GM12801 (cell line): ENCODE data around the gene MBLAC2.

Experiments used
- TF ChIP-seq, protein P1 (sequence below): IDR thresholded peaks from one replicate; pipeline ENCODE4 v1.5.1; 2011; ENCODE audit warnings: control low read depth; ENCODE audit not compliant: insufficient read length; ENCODE audit errors: extremely low read depth

MBLAC2 gene

DNA sequence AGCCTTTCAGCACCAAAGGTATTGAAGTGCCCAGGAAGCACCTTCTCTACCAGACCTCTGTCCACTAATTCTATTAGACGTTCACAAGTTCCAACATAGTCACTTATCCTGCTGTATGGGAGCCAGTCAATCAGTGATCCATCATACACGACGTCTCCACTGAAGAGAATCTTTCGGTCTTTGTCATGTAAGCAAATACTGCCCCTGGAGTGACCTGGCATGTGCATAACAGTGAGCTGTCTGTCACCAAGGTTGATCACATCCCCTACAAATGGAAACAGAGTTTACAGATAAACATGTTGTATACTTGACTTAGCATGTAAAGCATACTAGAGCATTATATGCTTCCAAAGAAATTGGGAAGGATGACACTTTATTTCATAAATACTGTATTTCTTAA lies 13.3 kb downstream of the MBLAC2 start:
- TF ChIP-seq, protein P1, sequence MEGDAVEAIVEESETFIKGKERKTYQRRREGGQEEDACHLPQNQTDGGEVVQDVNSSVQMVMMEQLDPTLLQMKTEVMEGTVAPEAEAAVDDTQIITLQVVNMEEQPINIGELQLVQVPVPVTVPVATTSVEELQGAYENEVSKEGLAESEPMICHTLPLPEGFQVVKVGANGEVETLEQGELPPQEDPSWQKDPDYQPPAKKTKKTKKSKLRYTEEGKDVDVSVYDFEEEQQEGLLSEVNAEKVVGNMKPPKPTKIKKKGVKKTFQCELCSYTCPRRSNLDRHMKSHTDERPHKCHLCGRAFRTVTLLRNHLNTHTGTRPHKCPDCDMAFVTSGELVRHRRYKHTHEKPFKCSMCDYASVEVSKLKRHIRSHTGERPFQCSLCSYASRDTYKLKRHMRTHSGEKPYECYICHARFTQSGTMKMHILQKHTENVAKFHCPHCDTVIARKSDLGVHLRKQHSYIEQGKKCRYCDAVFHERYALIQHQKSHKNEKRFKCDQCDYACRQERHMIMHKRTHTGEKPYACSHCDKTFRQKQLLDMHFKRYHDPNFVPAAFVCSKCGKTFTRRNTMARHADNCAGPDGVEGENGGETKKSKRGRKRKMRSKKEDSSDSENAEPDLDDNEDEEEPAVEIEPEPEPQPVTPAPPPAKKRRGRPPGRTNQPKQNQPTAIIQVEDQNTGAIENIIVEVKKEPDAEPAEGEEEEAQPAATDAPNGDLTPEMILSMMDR: no peak

DNA sequence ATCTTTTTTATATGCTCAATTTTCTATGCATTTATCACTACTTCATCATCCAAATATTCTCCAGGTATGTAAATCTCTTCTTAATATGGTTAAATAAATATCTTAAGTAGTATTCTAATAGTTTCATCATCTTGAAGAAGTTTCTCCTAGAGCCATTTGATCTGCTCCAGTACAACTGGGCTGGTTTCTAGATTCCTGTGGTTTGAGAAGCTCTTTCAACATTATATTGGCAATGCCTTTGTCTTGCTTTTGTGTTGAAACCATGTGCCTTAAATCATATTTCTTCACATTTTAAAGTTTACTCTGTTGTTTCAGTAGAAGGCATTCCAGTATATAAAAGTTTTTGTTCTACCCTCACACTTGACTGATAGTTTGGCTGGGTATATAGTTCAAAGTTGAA lies 27.6 kb downstream of the MBLAC2 start:
- TF ChIP-seq, protein P1: no peak

DNA sequence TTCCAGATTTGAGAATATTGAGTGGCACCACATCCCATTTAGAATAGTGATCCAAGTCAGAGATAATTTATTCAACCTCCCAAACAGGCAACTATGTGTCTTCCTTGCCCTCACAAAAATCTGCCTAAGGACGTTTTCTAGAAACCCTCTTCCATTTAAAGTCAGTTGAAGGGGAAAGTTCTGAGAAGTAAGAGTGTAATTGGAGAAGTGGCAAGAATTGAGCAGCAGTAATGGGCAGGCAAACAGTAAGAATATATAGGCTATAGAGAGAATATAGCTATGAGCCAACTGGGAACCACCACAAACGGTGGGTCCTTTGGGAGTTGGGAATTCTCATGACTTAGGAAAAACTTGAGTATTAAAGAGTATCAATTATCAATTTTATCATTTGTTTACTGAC lies 33.9 kb downstream of the MBLAC2 start:
- TF ChIP-seq, protein P1: no peak

DNA sequence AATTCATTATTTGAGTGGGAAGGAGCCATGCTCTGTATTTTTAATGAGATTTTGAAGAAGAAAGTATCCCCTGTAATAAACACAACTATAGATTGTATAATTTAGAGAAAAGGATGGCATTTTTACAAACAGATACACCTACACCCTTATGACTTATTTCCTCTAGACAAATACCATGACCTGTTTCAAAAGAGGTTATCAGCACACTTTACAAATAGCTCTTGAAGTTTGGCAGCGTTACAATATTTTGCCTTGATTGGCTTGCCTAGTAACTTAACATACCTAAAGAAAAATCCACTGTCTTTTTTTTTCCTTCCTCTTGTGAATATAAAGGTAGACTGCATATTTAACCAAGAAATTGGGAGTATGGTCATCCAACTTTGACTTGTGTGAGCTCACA lies 36.5 kb downstream of the MBLAC2 start:
- TF ChIP-seq, protein P1: no peak

DNA sequence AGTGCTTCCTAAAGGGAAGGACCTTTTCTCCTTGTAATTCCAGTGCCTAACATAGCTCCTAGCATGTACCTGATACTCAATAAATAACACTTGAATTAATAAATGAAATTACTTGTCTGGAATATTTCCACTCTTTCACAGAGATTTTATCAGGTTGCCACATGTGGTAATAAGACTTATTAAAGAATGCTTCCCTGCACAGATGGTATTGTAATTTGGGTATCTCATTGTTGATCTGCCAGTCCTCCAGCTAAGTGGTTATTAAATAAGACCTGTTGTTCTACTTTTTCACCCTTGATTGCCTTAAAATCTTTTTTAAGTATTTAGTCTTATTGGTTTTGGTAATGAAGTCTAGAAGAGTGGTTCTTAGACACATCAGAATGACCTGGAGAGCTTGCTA lies 36.9 kb downstream of the MBLAC2 start:
- TF ChIP-seq, protein P1: no peak

DNA sequence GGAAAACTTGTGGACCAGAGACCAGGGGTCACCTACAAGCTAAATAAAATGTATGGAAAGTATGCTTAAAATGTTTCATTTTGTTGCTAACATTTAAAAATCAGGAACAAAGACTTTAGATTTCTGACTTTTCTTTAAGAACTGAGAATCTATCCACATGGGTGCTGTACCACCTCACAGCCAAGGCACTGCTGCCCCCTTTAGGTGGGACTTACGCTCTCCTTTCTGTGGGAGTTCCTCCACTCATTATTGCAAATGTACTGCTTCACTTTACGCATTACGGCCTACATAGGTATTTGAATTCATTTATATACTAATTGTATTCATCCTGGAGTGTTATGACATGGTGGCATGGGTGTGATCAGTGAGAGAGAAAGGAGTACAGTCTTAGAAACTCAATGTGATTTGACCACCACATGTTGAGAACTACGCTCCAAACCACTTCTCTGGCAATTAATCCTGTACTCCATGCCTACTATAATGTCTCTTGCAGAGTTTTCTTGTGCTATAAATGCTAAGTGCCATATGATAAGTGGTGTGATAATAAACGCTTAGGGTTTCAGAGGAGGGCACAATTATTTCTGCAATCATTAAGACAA lies 40.4 kb downstream of the MBLAC2 start:
- TF ChIP-seq, protein P1: no peak

DNA sequence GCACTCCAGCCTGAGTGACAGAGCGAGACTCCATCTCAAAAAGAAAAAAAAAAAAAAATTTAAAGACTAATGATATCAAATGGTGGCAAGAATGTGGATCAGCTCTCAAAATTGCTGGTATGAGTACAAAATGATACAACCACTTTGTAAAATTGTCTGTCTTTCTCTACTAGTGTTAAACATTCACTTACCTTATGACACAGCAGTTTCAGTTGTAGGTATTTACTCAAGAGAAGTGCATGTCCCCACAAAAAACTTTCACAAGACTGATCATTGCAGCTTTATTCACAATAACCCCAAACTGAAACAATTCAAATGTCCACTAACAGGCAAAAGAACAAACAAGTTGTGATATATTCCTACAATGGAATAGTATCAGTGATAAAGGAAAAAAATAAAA lies 50.3 kb downstream of the MBLAC2 start:
- TF ChIP-seq, protein P1: no peak
